CD8-positive, alpha-beta memory T cell (primary cell): ENCODE measurements around the gene MOB2. TPM values are rescaled to one million over a fixed set of nuclear protein-coding genes. Genes with fewer than 3 reads are reported as not detected.
A peak's percentile ranks its signal among the peaks of the same experiment; 100 is the strongest.

Experiments
- CTCF ChIA-PET: fragments of 350-600 bp; sonication (Branson Sonifier 250); formaldehyde crosslinking; loops from one replicate; lab custom pipeline; 2021; ENCODE audit warnings: antibody characterized with exemption; lab: Charles Lee
- POLR2A ChIA-PET: fragments of 350-600 bp; sonication (Branson Sonifier 250); formaldehyde crosslinking; loops from one replicate; lab custom pipeline; 2021; ENCODE audit warnings: antibody characterized with exemption; lab: Charles Lee
- DNase-seq, 5 donors: peaks; one replicate each; pipeline versions ENCODE4 v3.0.0 to v3.0.0-alpha.2; 2020 to 2022; ENCODE audit warnings: mixed read lengths in 1 of 5
- H3K27ac ChIP-seq: one replicate; pipeline ENCODE4 v1.7.0; 2013; ENCODE audit warnings: low read depth, mild to moderate bottlenecking, low read length, moderate library complexity
- H3K27me3 ChIP-seq: 2 replicates; pipeline ENCODE4 v1.7.0; 2013; ENCODE audit warnings: low read length, mild to moderate bottlenecking; ENCODE audit not compliant: insufficient read depth, poor library complexity, severe bottlenecking
- H3K36me3 ChIP-seq: 2 replicates; pipeline ENCODE4 v1.7.0; 2013; ENCODE audit warnings: mild to moderate bottlenecking, low read length, moderate library complexity; ENCODE audit not compliant: insufficient read depth
- H3K4me1 ChIP-seq: 2 replicates; pipeline ENCODE4 v1.7.0; 2013; ENCODE audit warnings: mild to moderate bottlenecking, low read length, moderate library complexity; ENCODE audit not compliant: insufficient read depth
- H3K4me3 ChIP-seq: 2 replicates; pipeline ENCODE4 v1.7.0; 2013; ENCODE audit warnings: mild to moderate bottlenecking, low read length
- H3K9me3 ChIP-seq: 2 replicates; pipeline ENCODE4 v1.7.0; 2013; ENCODE audit warnings: mild to moderate bottlenecking, low read length
- H3K27ac Mint-ChIP-seq, 8 donors: one replicate each; pipeline ENCODE4 v1.8.0; 2020 to 2021; ENCODE audit warnings: mixed read lengths in 8 of 8, mild to moderate bottlenecking in 6 of 8, inconsistent platforms in 3 of 8, moderate library complexity in 3 of 8
- H3K27me3 Mint-ChIP-seq, 2 donors: one replicate each; pipeline ENCODE4 v1.8.0; 2020 to 2021; ENCODE audit warnings: mixed read lengths in 2 of 2, mild to moderate bottlenecking in 1 of 2, moderate library complexity in 1 of 2
- H3K36me3 Mint-ChIP-seq, 3 donors: one replicate each; pipeline ENCODE4 v1.8.0; 2020 to 2021; ENCODE audit warnings: mixed read lengths in 3 of 3, inconsistent platforms in 1 of 3, mild to moderate bottlenecking in 1 of 3
- H3K4me1 Mint-ChIP-seq, 3 donors: one replicate each; pipeline ENCODE4 v1.8.0; 2020 to 2021; ENCODE audit warnings: mixed read lengths in 3 of 3, inconsistent platforms in 1 of 3, mild to moderate bottlenecking in 1 of 3
- H3K4me3 Mint-ChIP-seq, 7 donors: one replicate each; pipeline ENCODE4 v1.8.0; 2020 to 2021; ENCODE audit warnings: mixed read lengths in 7 of 7, mild to moderate bottlenecking in 6 of 7, moderate library complexity in 4 of 7, inconsistent platforms in 2 of 7
- H3K9me3 Mint-ChIP-seq, 5 donors: one replicate each; pipeline ENCODE4 v1.8.0; 2020 to 2022; ENCODE audit warnings: mixed read lengths in 5 of 5, mild to moderate bottlenecking in 3 of 5, moderate library complexity in 2 of 5, inconsistent platforms in 1 of 5
- polyA plus RNA-seq: library from polyadenylated mRNA; unstranded; fragments of 300-500 nt; fragmentation: Illumina TruSeq; gene quantifications from one replicate; pipeline ENCODE4 v1.2.3, GENCODE V29; 2021
- total RNA-seq, 2 experiments: library from RNA; stranded (reverse); gene quantifications; one replicate each; pipeline ENCODE4 v1.2.3, GENCODE V29; 2021

Gene MOB2
- total and polyA plus RNA-seq, 3 experiments from 2014 or later: 26.6 to 67.4 (median 28.7) TPM

GRCh38 chr11:1485504-1485885 lies 1.1 kb downstream of the MOB2 start:
- peaks cover 0 to 32% (median 3%) of the 10 kb centered on the region in 3 donors for H3K36me3 Mint-ChIP-seq
- Histone ChIP-seq H3K27me3 (no peaks in the 10 kb centered on the region), H3K9me3 (no peaks in the 10 kb centered on the region), H3K4me1 (peaks cover 23% of the 10 kb centered on the region), H3K36me3 (no peaks in the 10 kb centered on the region), H3K27ac (no peak overlapping the region), H3K4me3 (no peak overlapping the region)
- peak overlapping the region in 2 of 7 donors; percentile 9 to 70 for H3K4me3 Mint-ChIP-seq
- peaks cover 21 to 55% (median 28%) of the 10 kb centered on the region in 3 donors for H3K4me1 Mint-ChIP-seq
- DNase-seq: peak in 1 of 5 donors; percentile 39
- ChIA-PET POLR2A (no interaction called here), CTCF (no interaction called here)
- H3K27me3 Mint-ChIP-seq: no peaks in the 10 kb centered on the region
- H3K27ac Mint-ChIP-seq: peak overlapping the region in 3 of 8 donors; percentile 68 to 83 (median 77)
- peaks cover 0 to 1% (median 0%) of the 10 kb centered on the region in 5 donors for H3K9me3 Mint-ChIP-seq

GRCh38 chr11:1484695-1485503 lies 1.7 kb downstream of the MOB2 start:
- H3K9me3 Mint-ChIP-seq: peaks cover 0 to 1% (median 0%) of the 10 kb centered on the region in 5 donors
- H3K4me3 ChIP-seq: no peak overlapping the region
- H3K27me3 Mint-ChIP-seq: no peaks in the 10 kb centered on the region
- peaks cover 5% of the 10 kb centered on the region for H3K36me3 ChIP-seq
- H3K36me3 Mint-ChIP-seq: peaks cover 0 to 37% (median 3%) of the 10 kb centered on the region in 3 donors
- peaks cover 21 to 55% (median 29%) of the 10 kb centered on the region in 3 donors for H3K4me1 Mint-ChIP-seq
- H3K27ac Mint-ChIP-seq: peak overlapping the region in 6 of 8 donors; percentile 1 to 83 (median 44)
- H3K27ac ChIP-seq: no peak overlapping the region
- H3K4me1 ChIP-seq: peaks cover 23% of the 10 kb centered on the region
- no peaks in the 10 kb centered on the region for H3K27me3 ChIP-seq
- H3K9me3 ChIP-seq: no peaks in the 10 kb centered on the region
- ChIA-PET CTCF (no interaction called here), POLR2A (no interaction called here)
- peak overlapping the region in 3 of 7 donors; percentile 9 to 70 (median 28) for H3K4me3 Mint-ChIP-seq
- peak in 1 of 5 donors; percentile 18 for DNase-seq

GRCh38 chr11:1484061-1484671 lies 2.4 kb downstream of the MOB2 start:
- Mint-ChIP-seq H3K4me3 (no peak overlapping the region), H3K27ac (peak overlapping the region in 1 of 8 donors; percentile 54), H3K36me3 (peaks cover 0 to 42% (median 3%) of the 10 kb centered on the region in 3 donors), H3K9me3 (peaks cover 0 to 1% (median 0%) of the 10 kb centered on the region in 5 donors), H3K4me1 (peaks cover 15 to 49% (median 24%) of the 10 kb centered on the region in 3 donors), H3K27me3 (no peaks in the 10 kb centered on the region)
- Histone ChIP-seq H3K27me3 (no peaks in the 10 kb centered on the region), H3K4me1 (peaks cover 18% of the 10 kb centered on the region), H3K27ac (no peak overlapping the region), H3K36me3 (peaks cover 11% of the 10 kb centered on the region), H3K9me3 (no peaks in the 10 kb centered on the region), H3K4me3 (no peak overlapping the region)
- ChIA-PET POLR2A (no interaction called here), CTCF (no interaction called here)
- peak in 1 of 5 donors; percentile 38 for DNase-seq

GRCh38 chr11:1483445-1483961 lies 3.1 kb downstream of the MOB2 start:
- peak overlapping the region in 3 of 8 donors; percentile 54 to 89 (median 75) for H3K27ac Mint-ChIP-seq
- Histone ChIP-seq H3K27ac (no peak overlapping the region), H3K4me3 (no peak overlapping the region), H3K36me3 (peaks cover 17% of the 10 kb centered on the region), H3K4me1 (peaks cover 18% of the 10 kb centered on the region), H3K27me3 (no peaks in the 10 kb centered on the region), H3K9me3 (no peaks in the 10 kb centered on the region)
- no peaks in the 10 kb centered on the region for H3K9me3 Mint-ChIP-seq
- ChIA-PET CTCF (no interaction called here), POLR2A (no interaction called here)
- no peak overlapping the region for H3K4me3 Mint-ChIP-seq
- H3K4me1 Mint-ChIP-seq: peaks cover 14 to 42% (median 21%) of the 10 kb centered on the region in 3 donors
- peak in 1 of 5 donors; percentile 10 for DNase-seq
- H3K36me3 Mint-ChIP-seq: peaks cover 0 to 45% (median 3%) of the 10 kb centered on the region in 3 donors
- H3K27me3 Mint-ChIP-seq: no peaks in the 10 kb centered on the region

- H3K36me3 Mint-ChIP-seq: peaks cover 0 to 52% (median 3%) of the 10 kb centered on the region in 3 donors
- CTCF ChIA-PET: no interaction called here
- H3K27me3 Mint-ChIP-seq: no peaks in the 10 kb centered on the region
- Histone ChIP-seq H3K9me3 (no peaks in the 10 kb centered on the region), H3K27me3 (no peaks in the 10 kb centered on the region), H3K4me3 (no peak overlapping the region), H3K36me3 (peaks cover 18% of the 10 kb centered on the region), H3K4me1 (peaks cover 14% of the 10 kb centered on the region), H3K27ac (no peak overlapping the region)
- POLR2A ChIA-PET: no interaction called here
- no peak overlapping the region for H3K4me3 Mint-ChIP-seq
- no peaks in the 10 kb centered on the region for H3K9me3 Mint-ChIP-seq
- peak overlapping the region in 1 of 8 donors; percentile 89 for H3K27ac Mint-ChIP-seq
- H3K4me1 Mint-ChIP-seq: peaks cover 14 to 35% (median 20%) of the 10 kb centered on the region in 3 donors
- peak in 1 of 5 donors; percentile 42 for DNase-seq
These were observed 3.8 kb downstream of the MOB2 start for GRCh38 chr11:1482581-1483444.

GRCh38 chr11:1481861-1482441 lies 4.6 kb downstream of the MOB2 start:
- H3K9me3 Mint-ChIP-seq: no peaks in the 10 kb centered on the region
- ChIA-PET CTCF (no interaction called here), POLR2A (no interaction called here)
- H3K4me3 ChIP-seq: no peak overlapping the region
- peak in 1 of 5 donors; percentile 22 for DNase-seq
- peaks cover 18% of the 10 kb centered on the region for H3K36me3 ChIP-seq
- no peaks in the 10 kb centered on the region for H3K9me3 ChIP-seq
- peaks cover 7% of the 10 kb centered on the region for H3K4me1 ChIP-seq
- H3K27me3 ChIP-seq: no peaks in the 10 kb centered on the region
- peaks cover 9 to 27% (median 15%) of the 10 kb centered on the region in 3 donors for H3K4me1 Mint-ChIP-seq
- peak overlapping the region in 1 of 8 donors; percentile 54 for H3K27ac Mint-ChIP-seq
- peaks cover 0 to 60% (median 1%) of the 10 kb centered on the region in 3 donors for H3K36me3 Mint-ChIP-seq
- no peak overlapping the region for H3K4me3 Mint-ChIP-seq
- H3K27me3 Mint-ChIP-seq: no peaks in the 10 kb centered on the region
- no peak overlapping the region for H3K27ac ChIP-seq

- Mint-ChIP-seq H3K36me3 (peaks cover 0 to 65% (median 1%) of the 10 kb centered on the region in 3 donors), H3K4me3 (peak overlapping the region in 1 of 7 donors; percentile 56), H3K27me3 (no peaks in the 10 kb centered on the region), H3K4me1 (peaks cover 9 to 26% (median 15%) of the 10 kb centered on the region in 3 donors), H3K27ac (no peak overlapping the region), H3K9me3 (no peaks in the 10 kb centered on the region)
- POLR2A ChIA-PET: no interaction called here
- no peaks in the 10 kb centered on the region for H3K27me3 ChIP-seq
- no peak for DNase-seq
- H3K9me3 ChIP-seq: no peaks in the 10 kb centered on the region
- CTCF ChIA-PET: no interaction called here
- H3K27ac ChIP-seq: no peak overlapping the region
- H3K4me3 ChIP-seq: no peak overlapping the region
- peaks cover 5% of the 10 kb centered on the region for H3K4me1 ChIP-seq
- peaks cover 20% of the 10 kb centered on the region for H3K36me3 ChIP-seq
These were observed 5.1 kb downstream of the MOB2 start for GRCh38 chr11:1481483-1481825.
